GM10248 (cell line): ENCODE data around the gene STEAP3.

ENCODE experiments used
- CTCF ChIA-PET: fragments of 300-600 bp; sonication (Branson Sonifier 250); formaldehyde crosslinking; extraction: SDS; loops from one replicate; lab custom pipeline; 2021; ENCODE audit warnings: antibody characterized with exemption; lab: Yijun Ruan, JAX
- POLR2A ChIA-PET: fragments of 350-650 bp; sonication (Branson Sonifier 250); formaldehyde crosslinking; extraction: SDS; loops from one replicate; lab custom pipeline; 2020; ENCODE audit warnings: antibody characterized with exemption; lab: Yijun Ruan, JAX
- DNase-seq: peaks from one replicate; pipeline ENCODE4 v3.0.0; 2012; ENCODE audit errors: extremely low spot score
- CTCF ChIP-seq: IDR thresholded peaks from 2 replicates; pipeline ENCODE4 v1.5.1; 2012; ENCODE audit warnings: mild to moderate bottlenecking, low read depth; ENCODE audit errors: extremely low read depth, missing control alignments, control extremely low read depth

The STEAP3 gene

DNA sequence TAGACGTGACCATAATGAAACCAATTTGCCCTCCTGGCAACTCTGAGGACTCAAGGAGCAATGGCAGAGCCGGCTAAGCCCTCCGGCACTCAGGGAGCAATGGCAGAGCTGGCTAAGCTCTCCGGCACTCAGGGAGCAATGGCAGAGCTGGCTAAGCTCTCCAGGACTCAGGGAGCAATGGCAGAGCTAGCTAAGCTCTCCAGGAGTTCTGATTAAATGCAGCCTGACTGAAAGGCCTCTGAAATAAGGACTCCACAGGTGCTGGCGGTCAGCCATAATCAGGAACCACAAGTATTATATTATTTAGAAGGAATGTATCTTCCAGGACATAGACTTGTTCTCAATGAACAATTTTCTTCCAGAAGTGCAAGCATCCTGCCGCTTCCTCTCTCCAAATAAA, 77.8 kb downstream of the STEAP3 start:
- DNase-seq, result no peak
- no peak for TF ChIP-seq CTCF
- CTCF ChIA-PET, result interaction anchor here (1.6 to 5.9 kb wide), 3 partner anchors 10 to 175 kb away, joined by 4 to 43 read pairs (median 4); no protein-coding TSS in a partner anchor
- POLR2A ChIA-PET, result no interaction called here

- POLR2A ChIA-PET, result no interaction called here
- TF ChIP-seq CTCF, result no peak
- DNase-seq, result no peak
- CTCF ChIA-PET, result interaction anchor here (0.9 to 5.9 kb wide), 4 partner anchors 9 to 41 kb away, joined by 3 to 43 read pairs (median 5); no protein-coding TSS in a partner anchor
Measured at GRCh38 chr2:119304847-119305246, 81.2 kb downstream of the STEAP3 start.

- TF ChIP-seq CTCF, result no peak
- ChIA-PET POLR2A (no interaction called here), CTCF (interaction anchor here (5.9 kb wide), 1 partner anchor 14 kb away, joined by 43 read pairs; no protein-coding TSS in a partner anchor)
- DNase-seq, result no peak
Measured at GRCh38 chr2:119305497-119306195, 82.0 kb downstream of the STEAP3 start.

DNA sequence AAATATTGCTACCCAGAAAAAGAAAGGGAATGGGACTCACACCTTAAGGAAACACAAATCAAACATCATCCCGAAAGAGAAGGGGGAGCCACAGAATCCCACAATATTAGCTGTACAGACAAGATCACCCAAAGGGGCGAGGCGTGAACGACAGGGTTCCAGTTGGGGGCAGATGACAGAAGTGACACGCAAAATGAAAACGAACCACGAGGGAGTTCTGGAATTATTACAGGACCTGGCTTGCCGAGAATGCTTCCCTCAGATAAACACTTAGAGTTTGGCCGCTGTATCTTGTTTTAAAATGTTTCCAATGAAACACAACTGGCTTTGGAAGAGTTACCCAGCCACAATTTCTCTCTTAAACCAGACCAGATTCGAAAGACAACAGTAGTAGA, 82.6 kb downstream of the STEAP3 start:
- CTCF ChIA-PET, result no interaction called here
- POLR2A ChIA-PET, result interaction anchor here (0.6 kb wide), 1 partner anchor 301 kb away, joined by 3 read pairs; no protein-coding TSS in a partner anchor
- DNase-seq, result no peak
- TF ChIP-seq CTCF, result no peak

DNA sequence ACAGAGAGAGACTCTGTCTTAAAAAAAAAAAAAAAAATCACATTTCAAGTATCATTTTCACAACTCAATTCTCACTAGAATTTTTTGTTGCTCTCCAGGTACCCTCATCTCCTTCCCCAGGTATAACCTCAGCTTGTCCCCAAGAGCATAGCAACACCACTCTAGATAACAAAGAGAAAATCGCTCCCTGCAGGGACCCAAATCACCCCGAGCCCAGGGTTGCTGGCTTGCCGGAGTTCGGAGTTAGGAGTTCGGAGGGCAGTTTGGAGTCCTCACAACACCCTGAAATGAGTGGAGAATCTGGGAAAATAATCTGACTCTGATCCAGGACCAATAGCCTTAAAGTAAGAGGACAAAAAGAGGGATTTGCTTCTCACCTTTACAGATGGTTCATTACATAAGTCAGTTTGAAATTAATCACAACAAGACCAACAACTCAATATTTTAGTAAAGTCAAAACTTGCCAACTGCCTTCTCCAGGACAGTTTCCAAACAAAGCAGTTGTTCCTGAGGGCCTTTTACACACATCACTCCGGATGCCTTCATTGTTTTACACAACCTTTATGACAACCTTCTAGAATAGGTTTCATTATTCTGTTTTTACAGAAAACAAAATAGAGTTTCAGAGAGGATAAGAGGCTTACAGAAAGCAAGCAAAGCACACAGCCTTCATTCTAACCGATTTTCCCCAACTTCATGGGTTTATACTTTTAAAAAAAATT, 83.9 kb downstream of the STEAP3 start:
- POLR2A ChIA-PET, result no interaction called here
- no peak for TF ChIP-seq CTCF
- CTCF ChIA-PET, result no interaction called here
- DNase-seq, result no peak

GRCh38 chr2:119308793-119309330, 85.2 kb downstream of the STEAP3 start:
- ChIA-PET POLR2A (no interaction called here), CTCF (interaction anchor here (1.3 to 2.1 kb wide), 3 partner anchors 11 to 427 kb away, joined by 3 to 9 read pairs (median 9); no protein-coding TSS in a partner anchor)
- TF ChIP-seq CTCF, result no peak
- DNase-seq, result no peak
